H1 (cell line): ENCODE results near the gene HAVCR2. TPM values are rescaled to one million over a fixed set of nuclear protein-coding genes. Genes with fewer than 3 reads are reported as not detected.

Source experiments
- CTCF ChIA-PET: fragments of 300-600 bp; sonication (Branson Sonifier 250); formaldehyde crosslinking; loops from one replicate; lab custom pipeline; 2021; ENCODE audit not compliant: partially characterized antibody; lab: Charles Lee
- POLR2A ChIA-PET: fragments of 300-600 bp; sonication (Branson Sonifier 250); formaldehyde crosslinking; loops from one replicate; lab custom pipeline; 2021; ENCODE audit warnings: inconsistent platforms; ENCODE audit not compliant: partially characterized antibody; lab: Charles Lee
- DNase-seq, 2 experiments: peaks; one replicate each; pipeline versions ENCODE4 v3.0.0 to v3.0.0-alpha.2; 2010 to 2022; ENCODE audit warnings: low spot score in 2 of 2, low read depth in 1 of 2, mixed read lengths in 1 of 2
- FAIRE-seq: peaks from 2 replicates; lab custom pipeline; 2011; peaks lifted over from hg19 to GRCh38; lab: Jason Lieb, UNC
- H2AFZ ChIP-seq: 2 replicates; pipeline ENCODE4 v1.8.1; 2012; ENCODE audit warnings: low read length, inconsistent platforms
- H2AK5ac ChIP-seq: 2 replicates; pipeline ENCODE4 v1.6.1; 2013; ENCODE audit warnings: low read depth, low read length
- H2BK120ac ChIP-seq: replicated peaks from 2 replicates; pipeline ENCODE3; 2013; ENCODE audit warnings: low read depth, low read length, inconsistent platforms
- H2BK12ac ChIP-seq: 2 replicates; pipeline ENCODE4 v1.6.1; 2013; ENCODE audit warnings: low read depth, low read length
- H2BK15ac ChIP-seq: 2 replicates; pipeline ENCODE4 v1.6.1; 2013; ENCODE audit warnings: low read length
- H2BK20ac ChIP-seq: 2 replicates; pipeline ENCODE4 v1.6.1; 2013; ENCODE audit warnings: low read length
- H2BK5ac ChIP-seq: 2 replicates; pipeline ENCODE4 v1.6.1; 2013; ENCODE audit warnings: low read depth, low read length
- H3K14ac ChIP-seq: 2 replicates; pipeline ENCODE4 v1.6.1; 2013; ENCODE audit warnings: inconsistent platforms; ENCODE audit not compliant: insufficient read length
- H3K18ac ChIP-seq: 2 replicates; pipeline ENCODE4 v1.6.1; 2013; ENCODE audit warnings: low read length; ENCODE audit errors: extremely low read depth
- H3K23ac ChIP-seq: 2 replicates; pipeline ENCODE4 v1.6.1; 2013; ENCODE audit warnings: inconsistent platforms; ENCODE audit not compliant: insufficient read length
- H3K23me2 ChIP-seq: 2 replicates; pipeline ENCODE4 v1.6.1; 2013; ENCODE audit warnings: low read depth, low read length
- H3K27ac ChIP-seq: 2 replicates; pipeline ENCODE4 v1.6.1; 2011; ENCODE audit warnings: low read depth, low read length, inconsistent platforms
- H3K27me3 ChIP-seq, 4 experiments: replicated peaks in 1 of 4; 1 replicate in 1 of 4; 2 replicates in 3 of 4; pipeline versions ENCODE4 v1.6.1 to v1.8.1; 2011 to 2013; ENCODE audit warnings: low read length in 3 of 4, mild to moderate bottlenecking in 3 of 4, inconsistent platforms in 2 of 4, mixed read lengths in 2 of 4, moderate library complexity in 1 of 4; ENCODE audit not compliant: control insufficient read depth in 3 of 4, insufficient read depth in 3 of 4; ENCODE audit errors: extremely low read depth in 1 of 4
- H3K36me3 ChIP-seq, 4 experiments: 2 replicates each; pipeline versions ENCODE4 v1.6.1 to v1.8.1; 2011 to 2013; ENCODE audit warnings: mild to moderate bottlenecking in 4 of 4, low read length in 3 of 4, moderate library complexity in 2 of 4, control low read depth in 1 of 4, inconsistent platforms in 1 of 4; ENCODE audit not compliant: insufficient read depth in 4 of 4, control insufficient read depth in 2 of 4
- H3K4ac ChIP-seq: replicated peaks from 2 replicates; pipeline ENCODE3; 2013; ENCODE audit warnings: low read length, low read depth, mixed read lengths, inconsistent platforms; ENCODE audit not compliant: insufficient read length
- H3K4me1 ChIP-seq, 4 experiments: replicated peaks in 1 of 4; 1 replicate in 1 of 4; 2 replicates in 3 of 4; pipeline versions ENCODE4 v1.6.1 to v1.8.1; 2011 to 2013; ENCODE audit warnings: low read length in 3 of 4, inconsistent platforms in 2 of 4, mixed read lengths in 1 of 4; ENCODE audit not compliant: insufficient read depth in 4 of 4, control insufficient read depth in 3 of 4
- H3K4me2 ChIP-seq, 2 experiments: 2 replicates each; pipeline versions ENCODE4 v1.6.1 to v1.8.1; 2011 to 2013; ENCODE audit warnings: low read depth in 2 of 2, low read length in 2 of 2, control low read depth in 1 of 2, inconsistent platforms in 1 of 2, mild to moderate bottlenecking in 1 of 2; ENCODE audit not compliant: insufficient read depth in 1 of 2
- H3K4me3 ChIP-seq, 4 experiments: fragments of 200-600, 300-600 bp in 1 of 4; sonication (generic), shearing (Covaris generic), sonication (Bioruptor Twin) in 1 of 4; 2 replicates each; pipeline versions ENCODE4 v1.5.1 to v1.8.1; 2011 to 2016; ENCODE audit warnings: low read length in 4 of 4, low read depth in 3 of 4, control low read depth in 2 of 4, inconsistent platforms in 2 of 4, mild to moderate bottlenecking in 2 of 4, mixed read lengths in 1 of 4, moderate library complexity in 1 of 4; ENCODE audit not compliant: insufficient read depth in 2 of 4; ENCODE audit errors: extremely low read depth in 1 of 4
- H3K56ac ChIP-seq: replicated peaks from 2 replicates; pipeline ENCODE3; 2013; ENCODE audit warnings: low read depth, mild to moderate bottlenecking, mixed read lengths, low read length, inconsistent platforms; ENCODE audit not compliant: insufficient read length
- H3K79me1 ChIP-seq: 2 replicates; pipeline ENCODE4 v1.6.1; 2013; ENCODE audit warnings: low read depth, low read length, control low read depth
- H3K79me2 ChIP-seq, 2 experiments: 2 replicates each; pipeline versions ENCODE4 v1.6.1 to v1.8.1; 2012 to 2013; ENCODE audit warnings: low read length in 2 of 2, mild to moderate bottlenecking in 2 of 2, inconsistent platforms in 1 of 2; ENCODE audit not compliant: insufficient read depth in 2 of 2, control insufficient read depth in 1 of 2
- H3K9ac ChIP-seq, 4 experiments: replicated peaks in 1 of 4; 1 replicate in 1 of 4; 2 replicates in 3 of 4; pipeline versions ENCODE4 v1.6.1 to v1.8.1; 2011 to 2013; ENCODE audit warnings: low read depth in 3 of 4, low read length in 3 of 4, control low read depth in 2 of 4, mild to moderate bottlenecking in 2 of 4, moderate library complexity in 2 of 4, inconsistent platforms in 1 of 4; ENCODE audit errors: extremely low read depth in 1 of 4
- H3K9me3 ChIP-seq, 2 experiments: 2 replicates each; pipeline versions ENCODE4 v1.6.1 to v1.8.1; 2012 to 2013; ENCODE audit warnings: mild to moderate bottlenecking in 2 of 2, moderate library complexity in 2 of 2, control low read depth in 1 of 2, inconsistent platforms in 1 of 2, low read depth in 1 of 2, low read length in 1 of 2, mixed read lengths in 1 of 2; ENCODE audit not compliant: insufficient read depth in 2 of 2
- H4K20me1 ChIP-seq, 2 experiments: replicated peaks in 1 of 2; 2 replicates each; pipeline versions ENCODE3 to v1.8.1; 2011 to 2013; ENCODE audit warnings: inconsistent platforms in 2 of 2, low read length in 2 of 2, mild to moderate bottlenecking in 1 of 2; ENCODE audit not compliant: insufficient read depth in 2 of 2, control insufficient read depth in 1 of 2
- H4K5ac ChIP-seq: 2 replicates; pipeline ENCODE4 v1.6.1; 2013; ENCODE audit warnings: low read length, low read depth, mixed read lengths, inconsistent platforms; ENCODE audit not compliant: insufficient read length
- H4K8ac ChIP-seq: 2 replicates; pipeline ENCODE4 v1.8.0; 2013; ENCODE audit warnings: mild to moderate bottlenecking, moderate library complexity, low read length, inconsistent platforms; ENCODE audit not compliant: insufficient read depth; ENCODE audit errors: extremely low read depth
- H4K91ac ChIP-seq: replicated peaks from 2 replicates; pipeline ENCODE3; 2013; ENCODE audit warnings: low read length, mixed read lengths, inconsistent platforms; ENCODE audit not compliant: insufficient read length
- ASH2L ChIP-seq: fragments of 200-600, 300-600 bp; sonication (generic); IDR thresholded peaks from one replicate; pipeline ENCODE4 v1.7.1; 2017; ENCODE audit warnings: low read length
- CBX8 ChIP-seq: fragments of 300-800, 300-1000 bp; sonication (generic); IDR thresholded peaks from 2 replicates; pipeline ENCODE4 v1.7.1; 2016; ENCODE audit warnings: low read depth, low read length, borderline replicate concordance
- HDAC6 ChIP-seq: IDR thresholded peaks from one replicate; pipeline ENCODE4 v1.7.1; 2012; ENCODE audit warnings: low read depth, mild to moderate bottlenecking, inconsistent platforms, low read length, moderate library complexity
- NANOG ChIP-seq: IDR thresholded peaks from 2 replicates; pipeline ENCODE4 v1.6.1; 2011; ENCODE audit warnings: low read length, low read depth, mild to moderate bottlenecking, inconsistent platforms; ENCODE audit not compliant: insufficient read depth, poor library complexity, severe bottlenecking
- POLR2A ChIP-seq, 2 experiments: IDR thresholded peaks; 1 replicate in 1 of 2; 2 replicates in 1 of 2; pipeline ENCODE4 v1.6.1; 2011; ENCODE audit warnings: low read depth in 2 of 2, low read length in 2 of 2, mild to moderate bottlenecking in 2 of 2; ENCODE audit errors: control extremely low read depth in 1 of 2
- SAP30 ChIP-seq: fragments of 300-600 bp; sonication (generic); IDR thresholded peaks from 2 replicates; pipeline ENCODE4 v1.7.1; 2012; ENCODE audit warnings: low read length, moderate library complexity, mild to moderate bottlenecking, inconsistent platforms; ENCODE audit not compliant: insufficient read depth, insufficient replicate concordance
- SIX5 ChIP-seq: IDR thresholded peaks from 2 replicates; pipeline ENCODE4 v1.6.1; 2011; ENCODE audit warnings: mild to moderate bottlenecking, low read depth, low read length
- SP4 ChIP-seq: IDR thresholded peaks from 2 replicates; pipeline ENCODE4 v1.6.1; 2012; ENCODE audit warnings: low read length, inconsistent platforms
- TAF1 ChIP-seq: IDR thresholded peaks from 2 replicates; pipeline ENCODE4 v1.6.1; 2011; ENCODE audit warnings: mild to moderate bottlenecking, low read depth, low read length
- WGBS, 2 experiments: shearing (Covaris generic) in 1 of 2; methylation state at CpG; one replicate each; pipeline versions ENCODE4 v1.1.6 to v1.1.7; 2013 to 2015; ENCODE audit warnings: low lambda C conversion rate in 2 of 2, mixed read lengths in 2 of 2, inconsistent platforms in 1 of 2, low coverage in 1 of 2, missing lambda C conversion rate in 1 of 2; ENCODE audit not compliant: insufficient replicate concordance in 2 of 2, insufficient coverage in 1 of 2, insufficient read length in 1 of 2; ENCODE audit errors: extremely low coverage in 1 of 2, missing lambda C conversion rate in 1 of 2; 5-methylcytosine and 5-hydroxymethylcytosine counted together
- polyA plus RNA-seq, 7 experiments: library from polyadenylated mRNA; depleted of rRNA in 3 of 7; stranded (reverse) in 5 of 7; unstranded in 2 of 7; fragments of >200 nt in 5 of 7; fragments of 200-250 nt in 2 of 7; gene quantifications; 1 replicate in 5 of 7; 2 replicates in 1 of 7; 4 replicates in 1 of 7; pipeline versions ENCODE4 v1.2.1 to v1.2.3, GENCODE V29; 2011 to 2013; ENCODE audit warnings: missing spikeins in 2 of 7, mixed read lengths in 2 of 7
- total RNA-seq: library from RNA; stranded (reverse); fragmentation: NEBNext Ultra II Directional; extraction: Animal tissue kit (Norgen Biotek cat#: 25700); gene quantifications from 2 replicates; pipeline ENCODE4 v1.2.1, GENCODE V29; 2021

Gene HAVCR2
- total and polyA plus RNA-seq, 2 of the 8 experiments (the other 6 are each of a cell fraction or from before 2014, with no cell fraction given): 0.03 TPM; not detected in 1

DNA sequence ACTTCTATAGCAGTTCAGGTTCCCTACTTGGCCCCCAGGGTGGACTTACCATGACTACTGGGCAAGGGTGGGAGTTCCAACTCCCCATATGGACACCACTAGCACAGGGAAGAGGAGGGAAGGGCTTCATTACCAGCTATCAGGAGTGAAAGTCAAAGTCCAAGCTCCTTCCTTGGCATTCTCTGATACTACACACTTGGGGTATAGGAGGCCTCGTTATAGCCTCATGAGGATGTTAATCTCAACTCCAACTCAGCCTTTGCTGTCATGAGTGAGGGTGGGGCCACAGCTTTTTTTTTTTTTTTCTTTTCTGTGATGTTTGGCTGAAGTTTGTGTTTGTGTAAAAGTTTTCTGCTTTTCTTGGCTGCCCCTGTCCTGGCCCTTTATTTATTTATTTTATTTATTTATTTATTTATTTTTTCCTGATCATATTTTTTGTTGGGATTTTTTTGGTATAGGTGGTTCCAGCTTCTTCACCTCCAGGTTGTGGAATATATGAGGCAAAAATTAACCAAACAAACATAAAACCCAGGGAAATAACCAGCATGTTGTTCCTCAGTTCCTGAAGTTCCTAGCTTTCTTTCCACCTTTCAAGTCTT is 48.5 kb upstream of the HAVCR2 start:
- Histone ChIP-seq H3K4me3 (no peak overlapping the region), H3K79me1 (no peaks in the 10 kb centered on the region), H2BK5ac (no peak overlapping the region), H3K79me2 (no peaks in the 10 kb centered on the region), H3K36me3 (no peaks in the 10 kb centered on the region), H2AFZ (no peak overlapping the region), H4K8ac (no peak overlapping the region), H3K4me1 (no peaks in the 10 kb centered on the region), H3K56ac (no peak overlapping the region), H2AK5ac (no peak overlapping the region), H2BK20ac (no peak overlapping the region), H3K23me2 (no peaks in the 10 kb centered on the region), H3K27me3 (no peaks in the 10 kb centered on the region), H3K4ac (no peak overlapping the region), H3K9me3 (no peaks in the 10 kb centered on the region), H4K5ac (no peak overlapping the region), H3K23ac (no peak overlapping the region), H3K4me2 (no peak overlapping the region), H2BK120ac (no peak overlapping the region), H3K18ac (no peak overlapping the region), H2BK12ac (no peak overlapping the region), H4K91ac (no peak overlapping the region), H4K20me1 (no peaks in the 10 kb centered on the region), H3K14ac (no peak overlapping the region), H2BK15ac (no peak overlapping the region), H3K27ac (no peak overlapping the region), H3K9ac (no peak overlapping the region)
- DNase-seq (no peak), FAIRE-seq (no peak)
- WGBS, 2 experiments: 25% methylated on average over 1 of the region's 1 CpG; no CpG with 5 or more reads in 1 of the 2 experiments
- ChIA-PET POLR2A (no interaction called here), CTCF (interaction anchor here (1.1 to 1.5 kb wide), 2 partner anchors 8 kb away, joined by 5 read pairs; partner anchors contain the start of gene GARIN3)
- no peak for TF ChIP-seq TAF1
- no peak for TF ChIP-seq NANOG
- TF ChIP-seq CBX8: no peak
- no peak for TF ChIP-seq ASH2L
- TF ChIP-seq SAP30: no peak
- TF ChIP-seq SP4: no peak
- TF ChIP-seq HDAC6: no peak
- no peak for TF ChIP-seq SIX5
- TF ChIP-seq POLR2A (IDR thresholded peaks at IDR 0.05; ENCODE audit: control extremely low read depth in 1 of 2, low read depth in 2 of 2, low read length in 2 of 2): no peak
